ENCODE data around the gene AGPAT4.

- no peak for TF ChIP-seq CTCF (IDR thresholded peaks at IDR 0.05; ENCODE audit: poor library complexity)
- TF ChIP-seq EZH2 (IDR thresholded peaks at IDR 0.05; ENCODE audit: borderline replicate concordance): no peak
Observed at GRCh38 chr6:161254126-161254463, 19.8 kb downstream of the AGPAT4 start.

All from hepatocyte (in vitro differentiated cells).